Fibroblast of mammary gland (primary cell): ENCODE measurements around the gene ARVCF.

Experiments
- DNase-seq: peaks from one replicate; pipeline ENCODE4 v3.0.0-alpha.2; 2010; ENCODE audit warnings: low read depth
- H3K4me3 ChIP-seq: 2 replicates; pipeline ENCODE4 v1.5.1; 2011; ENCODE audit warnings: low read depth, mild to moderate bottlenecking, low read length, moderate library complexity; ENCODE audit not compliant: control insufficient read depth
- CTCF ChIP-seq: conservative IDR thresholded peaks from 2 replicates; pipeline ENCODE4 v1.5.1; 2011; ENCODE audit warnings: low read depth, low read length, inconsistent platforms; ENCODE audit not compliant: control insufficient read depth, insufficient read depth

Gene ARVCF

GRCh38 chr22:20040327-20041200 lies 23.9 kb upstream of the ARVCF start:
- no peak for TF ChIP-seq CTCF
- no peak for DNase-seq
- no peak overlapping the region for H3K4me3 ChIP-seq

GRCh38 chr22:20039683-20040325 lies 23.2 kb upstream of the ARVCF start:
- no peak for DNase-seq
- no peak overlapping the region for H3K4me3 ChIP-seq
- no peak for TF ChIP-seq CTCF

GRCh38 chr22:20038574-20038973 lies 22.0 kb upstream of the ARVCF start:
- no peak overlapping the region for H3K4me3 ChIP-seq
- DNase-seq: no peak
- TF ChIP-seq CTCF: no peak

GRCh38 chr22:20037419-20037818 lies 20.8 kb upstream of the ARVCF start:
- TF ChIP-seq CTCF: no peak
- DNase-seq: no peak

GRCh38 chr22:20036535-20037392 lies 20.1 kb upstream of the ARVCF start:
- no peak for TF ChIP-seq CTCF
- H3K4me3 ChIP-seq: no peak overlapping the region

More at GRCh38 chr22:20037419-20037818, 20.8 kb upstream of the ARVCF start:
- no peak overlapping the region for H3K4me3 ChIP-seq

GRCh38 chr22:20036084-20036482 lies 19.5 kb upstream of the ARVCF start:
- no peak for DNase-seq
- H3K4me3 ChIP-seq: no peak overlapping the region
- TF ChIP-seq CTCF: no peak

More at GRCh38 chr22:20036535-20037392, 20.1 kb upstream of the ARVCF start:
- DNase-seq: no peak
